PFSK-1 (cell line): ENCODE results near the gene KRT4.

Experiments
- FOXP2 ChIP-seq: optimal IDR thresholded peaks from 2 replicates; pipeline ENCODE3; 2011; ENCODE audit warnings: borderline replicate concordance, control low read depth, inconsistent platforms; ENCODE audit not compliant: insufficient read depth; ENCODE audit errors: extremely low read length, extremely low read depth
- POLR2AphosphoS5 ChIP-seq: IDR thresholded peaks from 2 replicates; pipeline ENCODE4 v1.6.1; 2012; ENCODE audit warnings: low read depth, mild to moderate bottlenecking, control low read depth, low read length, moderate library complexity
- REST ChIP-seq, 2 experiments: IDR thresholded peaks; 2 replicates each; pipeline versions ENCODE4 v1.6.1 to v1.8.0; 2011 to 2012; ENCODE audit warnings: low read depth in 2 of 2, low read length in 2 of 2, control low read depth in 1 of 2, inconsistent platforms in 1 of 2, mild to moderate bottlenecking in 1 of 2, moderate library complexity in 1 of 2; ENCODE audit not compliant: insufficient read depth in 1 of 2
- SIN3A ChIP-seq: IDR thresholded peaks from 2 replicates; pipeline ENCODE4 v1.6.1; 2012; ENCODE audit warnings: mild to moderate bottlenecking, low read length, moderate library complexity, borderline replicate concordance; ENCODE audit not compliant: insufficient read depth
- TAF1 ChIP-seq: IDR thresholded peaks from 2 replicates; pipeline ENCODE4 v1.6.1; 2012; ENCODE audit warnings: low read length, control low read depth, borderline replicate concordance; ENCODE audit not compliant: insufficient read depth

GRCh38 chr12:52836491-52837412 is 22.8 kb upstream of the KRT4 start:
- TF ChIP-seq REST (IDR thresholded peaks at IDR 0.05; ENCODE audit: insufficient read depth in 1 of 2, low read depth in 2 of 2, low read length in 2 of 2): no peak
- no peak for TF ChIP-seq SIN3A
- no peak for TF ChIP-seq POLR2AphosphoS5
- no peak for TF ChIP-seq TAF1
- no peak for TF ChIP-seq FOXP2
